ENCODE measurements around the gene DIS3L2.

DIS3L2 gene

DNA sequence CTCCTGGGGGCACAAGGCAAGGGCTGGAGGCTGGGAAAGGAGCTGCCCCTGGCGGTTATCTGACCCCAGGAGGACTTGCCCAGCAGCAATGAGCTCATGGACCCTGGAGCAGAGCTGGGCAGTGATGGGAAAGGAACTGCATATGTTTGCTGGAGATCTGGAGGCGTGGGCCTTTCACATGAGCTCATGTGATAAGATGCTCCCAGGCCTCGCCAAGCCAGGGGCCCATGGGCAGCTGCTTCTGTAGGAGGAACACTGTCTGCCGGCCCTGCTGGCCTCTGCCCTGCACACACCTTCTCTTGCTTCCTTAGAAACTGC is 26.3 kb upstream of the DIS3L2 start:
- no peak overlapping the region for H3K4me3 ChIP-seq (ENCODE audit: low read depth, low read length)
- TF ChIP-seq, protein P1, sequence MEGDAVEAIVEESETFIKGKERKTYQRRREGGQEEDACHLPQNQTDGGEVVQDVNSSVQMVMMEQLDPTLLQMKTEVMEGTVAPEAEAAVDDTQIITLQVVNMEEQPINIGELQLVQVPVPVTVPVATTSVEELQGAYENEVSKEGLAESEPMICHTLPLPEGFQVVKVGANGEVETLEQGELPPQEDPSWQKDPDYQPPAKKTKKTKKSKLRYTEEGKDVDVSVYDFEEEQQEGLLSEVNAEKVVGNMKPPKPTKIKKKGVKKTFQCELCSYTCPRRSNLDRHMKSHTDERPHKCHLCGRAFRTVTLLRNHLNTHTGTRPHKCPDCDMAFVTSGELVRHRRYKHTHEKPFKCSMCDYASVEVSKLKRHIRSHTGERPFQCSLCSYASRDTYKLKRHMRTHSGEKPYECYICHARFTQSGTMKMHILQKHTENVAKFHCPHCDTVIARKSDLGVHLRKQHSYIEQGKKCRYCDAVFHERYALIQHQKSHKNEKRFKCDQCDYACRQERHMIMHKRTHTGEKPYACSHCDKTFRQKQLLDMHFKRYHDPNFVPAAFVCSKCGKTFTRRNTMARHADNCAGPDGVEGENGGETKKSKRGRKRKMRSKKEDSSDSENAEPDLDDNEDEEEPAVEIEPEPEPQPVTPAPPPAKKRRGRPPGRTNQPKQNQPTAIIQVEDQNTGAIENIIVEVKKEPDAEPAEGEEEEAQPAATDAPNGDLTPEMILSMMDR (IDR thresholded peaks at IDR 0.05; ENCODE audit: low read depth, low read length), result no peak

DNA sequence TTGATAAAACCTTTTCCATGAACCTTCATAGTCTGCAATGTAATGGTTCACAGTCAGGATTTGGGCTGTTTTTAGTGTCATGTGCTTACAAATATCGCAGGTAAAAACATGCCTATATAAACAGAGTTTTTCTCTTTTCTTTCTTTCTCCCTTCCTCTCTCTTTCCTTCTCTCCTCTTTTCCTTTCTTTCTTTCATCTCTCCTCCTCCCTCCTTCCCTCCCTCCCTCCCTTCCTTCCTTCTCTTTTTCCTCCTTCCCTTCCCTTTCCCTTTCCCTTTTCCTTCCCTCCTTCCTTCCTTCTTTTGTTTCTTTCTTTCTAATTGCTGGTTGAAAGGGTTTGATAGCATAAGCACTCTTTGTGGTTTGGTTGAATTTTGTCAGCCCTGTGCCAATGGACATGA is 25.7 kb upstream of the DIS3L2 start:
- no peak overlapping the region for H3K4me3 ChIP-seq (ENCODE audit: low read depth, low read length)
- TF ChIP-seq, protein P1 (IDR thresholded peaks at IDR 0.05; ENCODE audit: low read depth, low read length), result no peak

DNA sequence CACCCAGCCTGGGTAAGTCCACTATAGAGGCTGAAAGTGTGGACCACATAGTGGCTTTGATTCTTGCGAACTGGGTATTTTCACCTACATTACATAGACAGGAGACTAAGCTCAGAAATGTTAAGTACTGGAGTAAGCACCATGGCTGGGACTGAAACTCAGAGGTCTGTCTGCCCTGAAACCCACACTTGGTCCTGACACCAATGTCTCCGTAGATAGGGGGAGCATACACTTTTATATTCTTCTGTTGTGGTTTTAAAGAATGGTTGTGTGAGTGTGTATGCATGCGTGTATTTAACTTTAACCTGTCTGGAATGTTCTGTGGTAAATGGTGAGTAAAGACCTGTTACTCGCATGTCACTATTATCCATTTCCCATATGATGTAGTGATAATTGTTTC is 25.0 kb upstream of the DIS3L2 start:
- no peak overlapping the region for H3K4me3 ChIP-seq (ENCODE audit: low read depth, low read length)
- TF ChIP-seq, protein P1 (IDR thresholded peaks at IDR 0.05; ENCODE audit: low read depth, low read length), result no peak

DNA sequence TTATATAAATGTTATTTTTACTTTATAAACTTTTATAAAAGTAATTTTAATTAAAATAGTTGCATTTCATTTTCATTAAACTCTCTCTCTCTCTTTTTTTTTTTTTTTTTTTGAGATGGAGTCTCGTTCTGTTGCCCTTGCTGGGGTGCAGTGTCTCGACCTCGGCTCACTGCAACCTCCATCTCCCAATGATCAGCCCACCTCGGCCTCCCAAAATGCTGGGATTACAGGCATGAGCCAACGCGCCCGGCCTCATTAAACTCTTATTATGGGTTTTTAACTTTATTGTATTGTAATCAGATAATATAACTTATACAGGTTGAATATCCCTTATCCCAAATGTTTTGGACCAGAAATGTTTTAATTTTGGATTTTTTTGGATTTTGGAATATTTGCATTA is 24.5 kb upstream of the DIS3L2 start:
- H3K4me3 ChIP-seq (ENCODE audit: low read depth, low read length), result no peak overlapping the region
- TF ChIP-seq, protein P1 (IDR thresholded peaks at IDR 0.05; ENCODE audit: low read depth, low read length), result no peak

DNA sequence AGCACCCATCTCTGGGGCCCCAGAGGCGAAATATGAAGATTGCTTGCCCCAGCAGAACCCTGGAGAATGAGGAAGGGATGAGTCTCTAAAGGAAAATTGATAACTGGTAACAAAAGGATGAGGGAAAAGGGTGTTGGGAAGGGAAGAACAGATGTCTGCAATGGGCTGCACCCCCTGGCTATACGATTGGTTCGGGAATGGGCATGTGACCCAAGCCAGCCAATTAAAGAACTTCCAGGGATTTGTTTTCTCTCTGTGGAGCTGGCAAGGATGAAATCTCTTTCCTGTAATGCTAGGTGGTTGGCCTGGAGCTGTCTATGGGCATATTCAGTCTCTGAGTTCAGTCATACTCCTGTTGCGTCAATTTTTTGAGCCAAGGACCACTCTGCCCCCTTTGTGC is 22.5 kb upstream of the DIS3L2 start:
- H3K4me3 ChIP-seq (ENCODE audit: low read depth, low read length), result no peak overlapping the region
- TF ChIP-seq, protein P1 (IDR thresholded peaks at IDR 0.05; ENCODE audit: low read depth, low read length), result no peak

DNA sequence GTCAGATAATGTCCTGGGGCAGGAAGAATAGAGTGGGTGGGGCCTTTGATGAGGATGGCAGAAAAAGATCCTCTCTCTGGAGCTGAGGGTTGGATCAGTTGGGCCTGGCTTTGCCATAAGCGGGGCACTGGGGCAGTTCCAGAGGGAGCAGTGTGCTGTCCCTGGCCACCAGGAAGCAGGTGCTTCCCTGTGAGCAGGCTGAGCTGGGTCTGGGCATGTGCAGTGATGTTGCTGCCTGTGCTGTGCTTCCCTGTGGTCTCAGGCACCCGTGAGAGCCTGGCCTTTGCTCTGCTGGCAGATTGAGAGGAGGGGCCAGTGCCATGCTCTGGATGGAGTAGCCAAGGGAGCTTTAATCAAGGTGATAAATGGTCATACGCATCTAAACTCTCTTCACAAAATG is 20.7 kb upstream of the DIS3L2 start:
- TF ChIP-seq, protein P1 (IDR thresholded peaks at IDR 0.05; ENCODE audit: low read depth, low read length), result no peak
- no peak overlapping the region for H3K4me3 ChIP-seq (ENCODE audit: low read depth, low read length)

DNA sequence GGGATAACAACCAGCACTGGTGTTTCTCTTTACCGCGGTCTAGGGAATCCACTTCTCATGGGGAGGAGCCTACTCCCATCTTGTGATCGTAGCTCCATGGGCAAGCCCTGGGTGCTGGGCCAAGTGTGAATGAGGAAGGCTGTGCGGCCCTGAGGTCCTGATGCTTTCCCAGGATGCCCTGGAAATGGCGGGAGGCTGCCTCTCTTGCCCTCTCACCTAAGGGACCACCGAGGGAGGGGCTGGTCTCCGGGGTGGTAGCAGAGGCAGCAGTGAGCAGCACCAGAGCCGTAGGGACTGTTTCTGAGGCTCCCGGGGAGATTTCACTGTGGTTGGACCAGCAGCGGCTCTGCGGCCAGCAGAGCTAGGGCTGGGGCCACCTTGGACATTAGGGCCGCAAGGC is 19.8 kb upstream of the DIS3L2 start:
- H3K4me3 ChIP-seq (ENCODE audit: low read depth, low read length), result no peak overlapping the region
- TF ChIP-seq, protein P1 (IDR thresholded peaks at IDR 0.05; ENCODE audit: low read depth, low read length), result no peak

Data from WI38 (cell line).